Measurements from ENCODE around the gene ZBTB39.
"Not testable (repeated sequence)": the region's sequence is repeated elsewhere in the genome, so short reads cannot be mapped to it uniquely, and the experiment has no call there.

The ZBTB39 gene

DNA sequence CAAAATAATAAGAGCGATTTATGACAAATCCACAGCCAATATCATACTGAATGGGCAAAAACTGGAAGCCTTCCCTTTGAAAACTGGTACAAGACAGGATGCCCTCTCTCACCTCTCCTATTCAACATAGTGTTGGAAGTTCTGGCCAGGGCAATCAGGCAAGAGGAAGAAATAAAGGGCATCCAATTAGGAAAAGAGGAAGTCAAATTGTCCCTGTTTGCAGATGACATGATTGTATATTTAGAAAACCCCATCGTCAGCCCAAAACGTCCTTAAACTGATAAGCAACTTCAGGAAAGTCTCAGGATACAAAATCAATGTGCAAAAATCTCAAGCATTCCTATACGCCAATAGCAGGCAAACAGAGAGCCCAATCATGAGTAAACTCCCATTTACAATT lies 44.1 kb downstream of the ZBTB39 start:
- H3K27ac ChIP-seq (ENCODE audit: low read depth, low read length); H3K36me3 ChIP-seq (ENCODE audit: low read length); H3F3A ChIP-seq (ENCODE audit: insufficient read depth); H4K20me1 ChIP-seq (ENCODE audit: low read depth, low read length); H2AFZ ChIP-seq (ENCODE audit: low read depth, low read length, severe bottlenecking); H3K79me2 ChIP-seq (ENCODE audit: insufficient read depth, low read length); H3K9ac ChIP-seq (ENCODE audit: low read length); H3K4me2 ChIP-seq (ENCODE audit: low read depth, low read length, poor library complexity, severe bottlenecking); H3K9me2 ChIP-seq (replicated peaks; ENCODE audit: insufficient read depth, low read length); H3K27me3 ChIP-seq (ENCODE audit: low read length); H3K9me3 ChIP-seq (ENCODE audit: insufficient read depth, low read length); H3K4me3 ChIP-seq (ENCODE audit: insufficient read depth, low read length, poor library complexity, severe bottlenecking): not testable (repeated sequence)

- H3K4me2 ChIP-seq (ENCODE audit: low read depth, low read length, poor library complexity, severe bottlenecking) = no peak overlapping the region
- H3F3A ChIP-seq (ENCODE audit: insufficient read depth) = no peaks in the 10 kb centered on the region
- H3K27ac ChIP-seq (ENCODE audit: low read depth, low read length) = no peak overlapping the region
- H3K27me3 ChIP-seq (ENCODE audit: low read length) = no peaks in the 10 kb centered on the region
- H3K9me2 ChIP-seq (replicated peaks; ENCODE audit: insufficient read depth, low read length) = no peaks in the 10 kb centered on the region
- H3K4me3 ChIP-seq (ENCODE audit: insufficient read depth, low read length, poor library complexity, severe bottlenecking) = no peak overlapping the region
- H4K20me1 ChIP-seq (ENCODE audit: low read depth, low read length) = no peaks in the 10 kb centered on the region
- no peak overlapping the region for H2AFZ ChIP-seq (ENCODE audit: low read depth, low read length, severe bottlenecking)
- no peak overlapping the region for H3K9ac ChIP-seq (ENCODE audit: low read length)
- no peaks in the 10 kb centered on the region for H3K9me3 ChIP-seq (ENCODE audit: insufficient read depth, low read length)
- TF ChIP-seq, protein P1, sequence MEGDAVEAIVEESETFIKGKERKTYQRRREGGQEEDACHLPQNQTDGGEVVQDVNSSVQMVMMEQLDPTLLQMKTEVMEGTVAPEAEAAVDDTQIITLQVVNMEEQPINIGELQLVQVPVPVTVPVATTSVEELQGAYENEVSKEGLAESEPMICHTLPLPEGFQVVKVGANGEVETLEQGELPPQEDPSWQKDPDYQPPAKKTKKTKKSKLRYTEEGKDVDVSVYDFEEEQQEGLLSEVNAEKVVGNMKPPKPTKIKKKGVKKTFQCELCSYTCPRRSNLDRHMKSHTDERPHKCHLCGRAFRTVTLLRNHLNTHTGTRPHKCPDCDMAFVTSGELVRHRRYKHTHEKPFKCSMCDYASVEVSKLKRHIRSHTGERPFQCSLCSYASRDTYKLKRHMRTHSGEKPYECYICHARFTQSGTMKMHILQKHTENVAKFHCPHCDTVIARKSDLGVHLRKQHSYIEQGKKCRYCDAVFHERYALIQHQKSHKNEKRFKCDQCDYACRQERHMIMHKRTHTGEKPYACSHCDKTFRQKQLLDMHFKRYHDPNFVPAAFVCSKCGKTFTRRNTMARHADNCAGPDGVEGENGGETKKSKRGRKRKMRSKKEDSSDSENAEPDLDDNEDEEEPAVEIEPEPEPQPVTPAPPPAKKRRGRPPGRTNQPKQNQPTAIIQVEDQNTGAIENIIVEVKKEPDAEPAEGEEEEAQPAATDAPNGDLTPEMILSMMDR (IDR thresholded peaks at IDR 0.05; ENCODE audit: insufficient read depth, low read length, poor library complexity, severe bottlenecking) = no peak
- TF ChIP-seq EZH2phosphoT487 (conservative IDR thresholded peaks at IDR 0.05; ENCODE audit: low read length) = no peak
- no peaks in the 10 kb centered on the region for H3K79me2 ChIP-seq (ENCODE audit: insufficient read depth, low read length)
- H3K36me3 ChIP-seq (ENCODE audit: low read length) = no peaks in the 10 kb centered on the region
These were observed 47.9 kb downstream of the ZBTB39 start for GRCh38 chr12:56958422-56958821.

DNA sequence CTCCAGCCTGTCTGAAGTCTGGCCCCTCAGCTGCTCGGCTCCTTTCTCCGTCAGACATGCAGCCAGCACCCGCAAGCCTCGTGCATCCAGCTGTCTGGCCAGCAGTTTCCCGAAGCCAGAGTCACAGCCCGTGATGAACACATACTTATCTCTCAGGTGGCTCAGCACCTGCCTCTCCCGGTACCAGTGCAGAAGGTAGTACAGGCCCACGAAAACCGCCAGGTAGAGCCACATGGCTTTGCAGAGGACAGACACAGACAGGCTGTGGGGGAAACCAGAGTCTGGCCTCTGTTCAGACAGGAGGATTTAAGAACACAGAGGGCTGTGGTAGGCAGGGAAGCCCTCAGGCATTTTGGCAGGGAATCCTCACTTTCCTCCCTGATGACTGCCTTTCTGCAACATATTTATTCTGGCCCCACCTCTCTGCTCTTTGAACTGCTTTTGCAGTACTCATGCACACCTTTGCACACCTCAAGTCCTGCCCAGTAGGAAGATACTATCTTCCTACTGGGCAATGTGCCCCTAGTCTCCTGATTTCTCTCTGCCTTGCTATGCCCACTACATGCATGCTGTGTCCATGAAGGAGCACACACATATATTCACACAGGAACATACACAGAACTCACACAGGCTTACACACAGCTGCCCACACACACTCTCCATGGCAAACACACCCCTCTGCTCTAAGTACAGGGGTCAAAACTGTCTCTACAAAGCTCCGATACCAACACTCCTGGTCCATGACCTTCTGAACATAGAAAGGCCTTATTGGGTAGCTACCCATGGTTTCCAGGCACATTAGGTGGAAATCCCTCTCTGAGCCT lies 48.9 kb downstream of the ZBTB39 start, which contains the start of gene RDH16:
RDH16 (minus strand) TSS at position 380 of the 824 bp plus-strand sequence; CDS start at position 234, 146 bp downstream.
- TF ChIP-seq, protein P1 (IDR thresholded peaks at IDR 0.05; ENCODE audit: insufficient read depth, low read length, poor library complexity, severe bottlenecking) = no peak
- TF ChIP-seq EZH2phosphoT487 (conservative IDR thresholded peaks at IDR 0.05; ENCODE audit: low read length) = no peak
- no peaks in the 10 kb centered on the region for H3K79me2 ChIP-seq (ENCODE audit: insufficient read depth, low read length)
- no peaks in the 10 kb centered on the region for H3K9me3 ChIP-seq (ENCODE audit: insufficient read depth, low read length)
- no peaks in the 10 kb centered on the region for H3F3A ChIP-seq (ENCODE audit: insufficient read depth)
- no peak within 1 kb of the TSS for H3K9ac ChIP-seq (ENCODE audit: low read length)
- no peak within 1 kb of the TSS for H2AFZ ChIP-seq (ENCODE audit: low read depth, low read length, severe bottlenecking)
- H3K9me2 ChIP-seq (replicated peaks; ENCODE audit: insufficient read depth, low read length) = no peaks in the 10 kb centered on the region
- no peak within 1 kb of the TSS for H3K4me2 ChIP-seq (ENCODE audit: low read depth, low read length, poor library complexity, severe bottlenecking)
- no peak within 1 kb of the TSS for H3K27ac ChIP-seq (ENCODE audit: low read depth, low read length)
- no peaks in the 10 kb centered on the region for H3K27me3 ChIP-seq (ENCODE audit: low read length)
- no peak within 1 kb of the TSS for H3K4me3 ChIP-seq (ENCODE audit: insufficient read depth, low read length, poor library complexity, severe bottlenecking)
- no peaks in the 10 kb centered on the region for H3K36me3 ChIP-seq (ENCODE audit: low read length)
- H4K20me1 ChIP-seq (ENCODE audit: low read depth, low read length) = no peaks in the 10 kb centered on the region

DNA sequence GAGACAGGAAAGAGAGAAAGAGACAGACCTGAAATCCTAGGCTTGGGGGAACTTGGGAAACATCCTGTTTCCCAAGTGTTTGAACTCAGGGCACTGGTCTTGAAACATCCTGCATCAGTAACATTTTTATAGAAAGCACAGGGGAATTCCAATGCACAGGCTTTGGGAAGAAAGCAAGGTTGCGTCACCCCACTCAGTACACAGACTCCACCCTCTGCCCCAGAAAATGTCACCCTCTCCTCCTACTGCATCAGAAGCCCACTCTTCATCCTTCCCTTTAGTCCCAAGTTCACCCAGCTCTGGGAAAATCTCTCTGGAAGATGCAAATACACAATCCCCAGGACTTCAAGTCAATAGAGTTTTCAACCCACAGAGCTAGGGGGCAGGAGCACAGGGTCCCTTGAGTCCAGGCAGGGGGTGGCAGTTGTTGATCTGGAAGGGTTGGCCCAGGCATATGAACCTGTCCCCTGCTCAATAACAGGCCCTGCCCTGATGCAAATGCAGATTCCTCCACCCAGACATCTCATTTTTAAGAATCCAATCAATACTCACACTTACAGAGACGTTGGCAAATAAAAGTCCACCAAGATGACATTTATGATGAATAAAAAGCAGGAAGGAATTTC lies 50.6 kb downstream of the ZBTB39 start:
- Histone ChIP-seq H2AFZ (ENCODE audit: low read depth, low read length, severe bottlenecking) (no peak overlapping the region), H3K27ac (ENCODE audit: low read depth, low read length) (no peak overlapping the region), H3K36me3 (ENCODE audit: low read length) (no peaks in the 10 kb centered on the region), H3K9me3 (ENCODE audit: insufficient read depth, low read length) (no peaks in the 10 kb centered on the region), H3K4me3 (ENCODE audit: insufficient read depth, low read length, poor library complexity, severe bottlenecking) (no peak overlapping the region), H3K9me2 (replicated peaks; ENCODE audit: insufficient read depth, low read length) (no peaks in the 10 kb centered on the region), H3F3A (ENCODE audit: insufficient read depth) (no peaks in the 10 kb centered on the region), H3K27me3 (ENCODE audit: low read length) (no peaks in the 10 kb centered on the region), H3K4me2 (ENCODE audit: low read depth, low read length, poor library complexity, severe bottlenecking) (no peak overlapping the region), H3K9ac (ENCODE audit: low read length) (no peak overlapping the region), H4K20me1 (ENCODE audit: low read depth, low read length) (no peaks in the 10 kb centered on the region), H3K79me2 (ENCODE audit: insufficient read depth, low read length) (no peaks in the 10 kb centered on the region)
- TF ChIP-seq, protein P1 (IDR thresholded peaks at IDR 0.05; ENCODE audit: insufficient read depth, low read length, poor library complexity, severe bottlenecking) = no peak
- TF ChIP-seq EZH2phosphoT487 (conservative IDR thresholded peaks at IDR 0.05; ENCODE audit: low read length) = no peak
